ENCODE data around the gene LMAN2L. TPM values are rescaled to one million over a fixed set of nuclear protein-coding genes. Genes with fewer than 3 reads are reported as not detected.

The LMAN2L gene
- total and polyA plus RNA-seq, 2 donors (not counting 1 experiment from before 2014, with no cell fraction given) = 5.7 to 10.7 TPM

DNA sequence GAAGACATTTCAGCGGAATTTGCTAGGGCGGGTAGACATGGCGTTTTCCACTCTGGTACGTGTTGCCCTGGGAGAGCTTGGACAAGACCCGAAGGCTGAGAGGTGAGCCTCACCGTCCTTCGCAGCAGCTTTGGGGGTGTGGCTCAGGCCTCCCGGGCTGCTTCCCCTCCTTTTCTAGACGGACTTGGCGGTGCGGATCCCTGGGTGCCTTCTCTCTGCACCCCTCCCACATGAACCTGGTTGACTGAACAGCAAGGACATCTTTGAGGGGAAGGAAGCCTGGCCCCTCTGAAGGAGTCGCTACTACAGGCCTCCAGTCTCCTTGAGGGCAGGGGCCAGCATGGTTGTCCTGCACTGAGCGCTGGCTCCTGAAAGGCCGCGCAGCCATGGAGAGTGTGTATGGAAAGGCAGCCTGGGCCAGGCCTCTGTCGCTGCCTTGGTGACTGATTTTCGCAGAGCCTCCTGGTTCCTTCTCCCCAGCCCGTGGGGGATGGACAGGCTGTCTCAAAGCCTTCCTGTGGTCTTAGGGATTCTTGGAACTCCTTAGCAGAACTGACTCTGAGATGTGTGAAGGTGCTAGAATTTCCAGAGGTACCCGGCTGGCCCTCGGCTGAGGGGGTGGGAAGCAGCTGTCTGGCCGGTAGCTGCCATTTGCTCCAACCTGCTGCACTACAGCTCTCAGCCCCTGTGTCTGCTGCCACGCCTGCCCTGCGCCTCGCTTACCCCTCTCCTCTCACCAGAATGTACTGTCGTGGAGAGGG lies 30.8 kb upstream of the LMAN2L start:
- peaks cover 41 to 65% of the 10 kb centered on the region in 2 donors for H3K4me1 ChIP-seq (ENCODE audit: control insufficient read depth in 2 of 2, insufficient read depth in 2 of 2, low read length in 2 of 2)
- ATAC-seq (ENCODE audit: low read depth) = no peak

DNA sequence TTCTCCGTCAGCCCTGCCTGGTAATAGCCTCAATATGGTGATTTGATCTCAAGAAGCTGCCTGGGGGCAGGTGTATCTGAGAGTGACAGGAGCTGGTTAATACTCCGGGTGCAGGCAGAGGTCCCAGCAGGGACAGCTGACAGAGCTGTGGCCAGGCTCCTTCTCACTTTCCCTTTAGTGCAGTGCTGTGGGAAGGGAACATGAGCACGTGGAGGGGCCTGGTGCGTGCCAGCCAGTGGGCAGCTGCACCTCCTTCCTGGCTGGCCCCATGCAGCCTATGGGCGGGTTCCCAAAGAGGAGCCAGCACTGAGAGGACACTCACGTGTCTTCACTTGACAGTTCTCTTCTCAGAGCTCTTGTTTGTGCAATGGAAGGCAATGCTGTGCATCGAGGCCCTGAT lies 29.9 kb upstream of the LMAN2L start:
- Mint-ChIP-seq H3K4me3 (no peak overlapping the region), H3K27ac (peak overlapping the region; percentile 46), H3K4me1 (peaks cover 63% of the 10 kb centered on the region), H3K9me3 (ENCODE audit: insufficient read depth) (no peaks in the 10 kb centered on the region), H3K27me3 (no peaks in the 10 kb centered on the region)
- Histone ChIP-seq H3K4me3 (ENCODE audit: control extremely low read depth in 1 of 5, extremely low read depth in 1 of 5, insufficient read depth in 1 of 5, low read depth in 2 of 5, low read length in 4 of 5) (no peak overlapping the region), H3K79me2 (ENCODE audit: control insufficient read depth, insufficient read depth, low read length) (peaks cover 88% of the 10 kb centered on the region), H3K36me3 (replicated peaks in 1 of 2; ENCODE audit: control extremely low read depth in 1 of 2, control insufficient read depth in 1 of 2, extremely low read depth in 1 of 2, insufficient read depth in 2 of 2, low read length in 1 of 2) (peaks cover 0 to 4% of the 10 kb centered on the region in 2 experiments), H2AFZ (ENCODE audit: insufficient read depth, low read depth, low read length, poor library complexity, severe bottlenecking) (no peak overlapping the region), H3K4me1 (ENCODE audit: control insufficient read depth in 2 of 2, insufficient read depth in 2 of 2, low read length in 2 of 2) (peaks cover 33 to 70% of the 10 kb centered on the region in 2 donors), H3K4me2 (replicated peaks; ENCODE audit: low read depth, low read length, poor library complexity, severe bottlenecking) (no peak overlapping the region), H3K9ac (ENCODE audit: low read length) (no peak overlapping the region), H3K27me3 (replicated peaks in 1 of 4; ENCODE audit: control extremely low read depth in 1 of 4, control insufficient read depth in 3 of 4, insufficient read depth in 4 of 4, low read length in 3 of 4) (no peaks in the 10 kb centered on the region), H3K9me3 (ENCODE audit: control extremely low read depth in 1 of 3, control insufficient read depth in 2 of 3, insufficient read depth in 1 of 3, low read length in 2 of 3) (no peaks in the 10 kb centered on the region), H4K20me1 (ENCODE audit: control insufficient read depth, insufficient read depth, low read length, poor library complexity, severe bottlenecking) (no peaks in the 10 kb centered on the region), H3K27ac (ENCODE audit: low read length in 2 of 2) (no peak overlapping the region)
- TF ChIP-seq, protein P1, sequence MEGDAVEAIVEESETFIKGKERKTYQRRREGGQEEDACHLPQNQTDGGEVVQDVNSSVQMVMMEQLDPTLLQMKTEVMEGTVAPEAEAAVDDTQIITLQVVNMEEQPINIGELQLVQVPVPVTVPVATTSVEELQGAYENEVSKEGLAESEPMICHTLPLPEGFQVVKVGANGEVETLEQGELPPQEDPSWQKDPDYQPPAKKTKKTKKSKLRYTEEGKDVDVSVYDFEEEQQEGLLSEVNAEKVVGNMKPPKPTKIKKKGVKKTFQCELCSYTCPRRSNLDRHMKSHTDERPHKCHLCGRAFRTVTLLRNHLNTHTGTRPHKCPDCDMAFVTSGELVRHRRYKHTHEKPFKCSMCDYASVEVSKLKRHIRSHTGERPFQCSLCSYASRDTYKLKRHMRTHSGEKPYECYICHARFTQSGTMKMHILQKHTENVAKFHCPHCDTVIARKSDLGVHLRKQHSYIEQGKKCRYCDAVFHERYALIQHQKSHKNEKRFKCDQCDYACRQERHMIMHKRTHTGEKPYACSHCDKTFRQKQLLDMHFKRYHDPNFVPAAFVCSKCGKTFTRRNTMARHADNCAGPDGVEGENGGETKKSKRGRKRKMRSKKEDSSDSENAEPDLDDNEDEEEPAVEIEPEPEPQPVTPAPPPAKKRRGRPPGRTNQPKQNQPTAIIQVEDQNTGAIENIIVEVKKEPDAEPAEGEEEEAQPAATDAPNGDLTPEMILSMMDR (IDR thresholded peaks at IDR 0.05) = no peak
- TF ChIP-seq EZH2 (IDR thresholded peaks at IDR 0.05; ENCODE audit: borderline replicate concordance, insufficient read depth, low read depth, low read length, poor library complexity, severe bottlenecking) = no peak
- ATAC-seq (ENCODE audit: low read depth) = no peak
- POLR2A ChIA-PET = no interaction called here
- CTCF ChIA-PET = interaction anchor here (0.6 kb wide), 1 partner anchor 225 kb away, joined by 3 read pairs; no protein-coding TSS in a partner anchor
- 88% methylated on average over 7 of the region's 7 CpGs for WGBS (ENCODE audit: insufficient coverage)
- DNase-seq = no peak
- intact Hi-C loops (cut with micrococcal nuclease) = loop anchor here (2.0 kb wide), 1 partner anchor 33 kb away; no protein-coding TSS in a partner anchor

More for the DNA sequence above, 30.8 kb upstream of the LMAN2L start:
- Mint-ChIP-seq H3K4me1 (peaks cover 67% of the 10 kb centered on the region), H3K4me3 (no peak overlapping the region), H3K9me3 (ENCODE audit: insufficient read depth) (no peaks in the 10 kb centered on the region), H3K27ac (peak overlapping the region; percentile 37), H3K27me3 (no peaks in the 10 kb centered on the region)
- no peak overlapping the region for H3K27ac ChIP-seq (ENCODE audit: low read length in 2 of 2)
- peaks cover 0 to 4% of the 10 kb centered on the region in 2 experiments for H3K36me3 ChIP-seq (replicated peaks in 1 of 2; ENCODE audit: control extremely low read depth in 1 of 2, control insufficient read depth in 1 of 2, extremely low read depth in 1 of 2, insufficient read depth in 2 of 2, low read length in 1 of 2)
- H3K27me3 ChIP-seq (replicated peaks in 1 of 4; ENCODE audit: control extremely low read depth in 1 of 4, control insufficient read depth in 3 of 4, insufficient read depth in 4 of 4, low read length in 3 of 4) = no peaks in the 10 kb centered on the region
- POLR2A ChIA-PET = interaction anchor here (0.6 kb wide), 1 partner anchor 21 kb away, joined by 6 read pairs; no protein-coding TSS in a partner anchor
- intact Hi-C loops (cut with micrococcal nuclease) = no loop called here
- TF ChIP-seq, protein P1 (IDR thresholded peaks at IDR 0.05) = no peak
- no peak for TF ChIP-seq EZH2 (IDR thresholded peaks at IDR 0.05; ENCODE audit: borderline replicate concordance, insufficient read depth, low read depth, low read length, poor library complexity, severe bottlenecking)
- no peak overlapping the region for H3K9ac ChIP-seq (ENCODE audit: low read length)
- no peak overlapping the region for H3K4me2 ChIP-seq (replicated peaks; ENCODE audit: low read depth, low read length, poor library complexity, severe bottlenecking)
- no peak for DNase-seq
- no peak overlapping the region for H3K4me3 ChIP-seq (ENCODE audit: control extremely low read depth in 1 of 5, extremely low read depth in 1 of 5, insufficient read depth in 1 of 5, low read depth in 2 of 5, low read length in 4 of 5)
- peaks cover 89% of the 10 kb centered on the region for H3K79me2 ChIP-seq (ENCODE audit: control insufficient read depth, insufficient read depth, low read length)
- no peak overlapping the region for H2AFZ ChIP-seq (ENCODE audit: insufficient read depth, low read depth, low read length, poor library complexity, severe bottlenecking)
- no peaks in the 10 kb centered on the region for H3K9me3 ChIP-seq (ENCODE audit: control extremely low read depth in 1 of 3, control insufficient read depth in 2 of 3, insufficient read depth in 1 of 3, low read length in 2 of 3)
- H4K20me1 ChIP-seq (ENCODE audit: control insufficient read depth, insufficient read depth, low read length, poor library complexity, severe bottlenecking) = no peaks in the 10 kb centered on the region
- 96% methylated on average over 17 of the region's 25 CpGs for WGBS (ENCODE audit: insufficient coverage)
- CTCF ChIA-PET = no interaction called here

All from B cell (primary cell).